Measurements from ENCODE around the gene USP38.

USP38 gene

GRCh38 chr4:143207555-143207954 is 22.8 kb downstream of the USP38 start:
- no peak for TF ChIP-seq CTCF (IDR thresholded peaks at IDR 0.05; ENCODE audit: extremely low read depth, missing control alignments)
- no peak for DNase-seq (ENCODE audit: low spot score)

GRCh38 chr4:143212566-143212965 is 27.8 kb downstream of the USP38 start:
- TF ChIP-seq CTCF (IDR thresholded peaks at IDR 0.05; ENCODE audit: extremely low read depth, missing control alignments), result no peak
- no peak for DNase-seq (ENCODE audit: low spot score)

- DNase-seq (ENCODE audit: low spot score), result no peak
- no peak for TF ChIP-seq CTCF (IDR thresholded peaks at IDR 0.05; ENCODE audit: extremely low read depth, missing control alignments)
Observed at GRCh38 chr4:143215873-143216272, 31.2 kb downstream of the USP38 start.

- no peak for TF ChIP-seq CTCF (IDR thresholded peaks at IDR 0.05; ENCODE audit: extremely low read depth, missing control alignments)
- no peak for DNase-seq (ENCODE audit: low spot score)
Observed at GRCh38 chr4:143224255-143224654, 39.5 kb downstream of the USP38 start.

- DNase-seq (ENCODE audit: low spot score), result no peak
- no peak for TF ChIP-seq CTCF (IDR thresholded peaks at IDR 0.05; ENCODE audit: extremely low read depth, missing control alignments)
Observed at GRCh38 chr4:143225167-143225566, 40.5 kb downstream of the USP38 start.

- peak; percentile 10 for DNase-seq (ENCODE audit: low spot score)
- TF ChIP-seq CTCF (IDR thresholded peaks at IDR 0.05; ENCODE audit: extremely low read depth, missing control alignments), result no peak
Observed at GRCh38 chr4:143230683-143231082, 46.0 kb downstream of the USP38 start.

GRCh38 chr4:143232277-143232676 is 47.6 kb downstream of the USP38 start:
- no peak for TF ChIP-seq CTCF (IDR thresholded peaks at IDR 0.05; ENCODE audit: extremely low read depth, missing control alignments)
- no peak for DNase-seq (ENCODE audit: low spot score)

Data from GM20000 (cell line).